ENCODE measurements around the gene C1QL2.
A peak's percentile ranks its signal among the peaks of the same experiment; 100 is the strongest.

Gene C1QL2

DNA sequence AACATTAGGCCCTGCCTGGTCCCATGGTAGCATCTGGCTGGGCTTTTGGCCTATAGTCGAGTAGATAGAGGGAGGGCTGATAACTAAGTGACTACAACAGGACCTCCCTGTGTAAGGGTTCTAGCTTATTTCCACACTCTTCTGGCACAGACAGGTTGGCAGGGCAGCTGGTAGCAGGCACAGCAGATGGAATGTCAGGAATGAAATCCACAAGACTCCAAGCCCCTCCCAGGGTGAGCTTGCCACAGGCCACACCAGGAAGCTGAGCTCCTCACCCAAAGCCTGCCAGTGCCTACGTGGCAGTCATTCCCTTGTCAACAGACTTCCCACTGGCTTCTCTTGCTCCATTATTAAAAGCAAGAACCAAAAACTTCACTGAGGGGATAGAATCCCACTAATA is 20.7 kb upstream of the C1QL2 start:
- DNase-seq, result no peak

DNA sequence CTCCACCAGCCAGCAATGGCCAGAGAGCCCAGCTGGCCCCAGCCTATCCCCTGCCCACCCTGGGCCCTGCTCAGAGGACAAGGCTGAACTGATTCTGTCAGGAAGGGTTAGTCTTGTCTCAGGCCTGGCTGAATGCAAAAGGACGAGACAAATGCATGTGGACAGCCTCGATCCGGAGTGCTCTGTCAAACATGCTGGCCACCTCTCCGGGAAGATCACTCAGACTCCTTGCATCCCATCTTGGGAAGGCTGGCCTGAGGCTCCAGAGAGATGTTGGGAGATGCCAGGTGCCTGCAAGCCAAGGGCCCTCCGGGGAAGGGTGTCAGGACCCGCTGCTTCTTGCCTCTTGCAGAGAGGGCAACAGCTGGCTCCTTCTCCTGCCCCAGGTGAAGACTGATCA is 20.2 kb upstream of the C1QL2 start:
- peak; percentile 78 for DNase-seq

GRCh38 chr2:119177838-119178190 is 19.3 kb upstream of the C1QL2 start:
- no peak for DNase-seq

GRCh38 chr2:119177171-119177837 is 18.8 kb upstream of the C1QL2 start:
- DNase-seq, result no peak

GRCh38 chr2:119175517-119175916 is 17.0 kb upstream of the C1QL2 start:
- DNase-seq, result no peak

DNA sequence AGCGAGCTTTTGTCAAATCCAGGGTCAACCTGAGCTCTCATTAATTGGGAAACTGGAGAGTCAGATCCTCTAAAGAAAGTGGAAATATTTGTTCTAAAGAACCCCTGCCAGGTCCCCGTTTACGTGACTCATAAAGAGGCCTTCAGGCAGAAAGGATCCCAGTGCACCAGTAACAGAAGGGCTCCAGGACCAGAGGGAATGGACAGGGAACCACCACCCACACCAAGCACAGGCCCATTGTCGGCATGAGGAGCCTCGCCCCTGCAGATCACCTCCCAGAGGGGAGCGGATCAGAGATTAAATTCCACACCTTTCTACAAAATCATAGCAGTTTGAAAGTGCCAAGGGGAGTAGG is 16.4 kb upstream of the C1QL2 start:
- DNase-seq, result no peak

DNA sequence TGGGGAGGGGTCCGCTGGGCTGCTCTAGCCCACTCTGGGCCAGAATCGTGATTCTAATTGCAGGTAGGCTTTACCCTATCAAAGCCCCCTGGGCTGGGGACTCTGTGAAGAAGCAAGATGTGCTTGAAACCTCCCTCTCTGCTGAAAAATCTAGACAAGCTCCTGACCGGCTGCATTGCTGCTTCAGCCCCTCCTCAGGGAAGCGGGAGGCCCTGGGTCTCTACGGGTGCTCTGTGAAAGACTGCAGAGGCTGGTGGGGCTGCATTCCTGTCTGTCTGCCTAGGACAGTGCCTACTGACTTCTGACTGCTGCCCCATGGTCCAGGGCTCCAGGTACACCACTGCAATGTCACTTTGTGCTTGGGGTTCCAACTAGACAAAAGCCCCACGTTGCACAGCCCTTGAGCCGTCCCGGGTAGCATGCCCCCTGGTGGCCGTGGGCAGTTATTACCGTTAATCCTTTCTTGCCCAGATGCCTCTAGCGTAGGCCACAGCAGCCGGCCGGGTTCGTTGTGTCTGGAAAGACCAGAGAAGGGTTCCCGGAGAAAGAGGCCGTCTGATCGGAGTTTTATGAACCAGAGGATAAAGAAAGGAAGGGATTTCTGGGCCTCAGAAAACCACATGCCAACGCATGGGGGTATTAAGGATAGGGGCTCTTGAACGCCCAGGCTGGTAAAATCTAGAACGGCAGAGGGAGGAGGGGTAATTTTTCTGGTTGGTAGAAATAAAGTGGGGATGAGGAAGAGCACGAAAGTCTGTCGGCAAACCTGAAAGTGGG is 15.9 kb upstream of the C1QL2 start:
- DNase-seq, result peak; percentile 25

GRCh38 chr2:119173556-119174060 is 15.1 kb upstream of the C1QL2 start:
- DNase-seq, result no peak

DNA sequence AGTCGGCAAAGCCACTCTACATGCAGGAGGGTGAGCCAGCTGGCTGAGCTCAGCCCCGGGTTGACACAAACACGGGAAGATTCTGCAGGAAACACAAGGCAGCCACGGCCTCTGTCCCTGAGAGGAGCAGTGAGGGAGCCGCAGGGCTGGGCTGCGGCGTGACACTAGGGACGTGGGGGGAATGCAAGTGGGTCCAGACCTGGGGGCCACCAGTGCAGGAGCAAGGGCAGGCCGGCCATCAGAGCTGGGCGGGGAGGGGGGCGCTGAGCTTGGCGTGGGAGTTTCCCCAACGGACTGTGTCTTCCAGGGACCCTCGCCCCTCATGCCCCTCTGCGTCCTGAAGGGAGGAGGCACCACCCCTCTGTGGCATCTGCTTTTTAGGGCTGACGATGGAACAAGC is 12.0 kb upstream of the C1QL2 start:
- no peak for DNase-seq

DNA sequence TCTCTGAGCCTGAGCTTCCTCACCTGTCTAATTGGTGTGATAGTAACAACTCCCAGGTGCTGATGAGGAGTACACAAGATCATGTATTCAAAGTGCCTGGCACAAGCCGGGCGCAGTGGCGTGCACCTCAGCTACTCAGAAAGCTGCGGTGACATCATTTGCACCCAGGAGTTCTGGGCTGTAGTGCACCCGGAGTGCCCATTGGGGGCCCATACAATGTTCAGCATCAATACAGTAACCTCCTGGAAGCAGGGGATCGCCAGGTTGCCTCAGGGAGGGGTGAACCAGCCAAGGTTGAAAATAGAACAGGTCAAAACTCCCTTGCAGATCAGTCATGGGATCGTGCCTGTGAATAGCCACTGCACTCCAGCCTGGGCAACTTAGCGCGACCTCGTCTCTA is 11.2 kb upstream of the C1QL2 start:
- DNase-seq, result no peak

DNA sequence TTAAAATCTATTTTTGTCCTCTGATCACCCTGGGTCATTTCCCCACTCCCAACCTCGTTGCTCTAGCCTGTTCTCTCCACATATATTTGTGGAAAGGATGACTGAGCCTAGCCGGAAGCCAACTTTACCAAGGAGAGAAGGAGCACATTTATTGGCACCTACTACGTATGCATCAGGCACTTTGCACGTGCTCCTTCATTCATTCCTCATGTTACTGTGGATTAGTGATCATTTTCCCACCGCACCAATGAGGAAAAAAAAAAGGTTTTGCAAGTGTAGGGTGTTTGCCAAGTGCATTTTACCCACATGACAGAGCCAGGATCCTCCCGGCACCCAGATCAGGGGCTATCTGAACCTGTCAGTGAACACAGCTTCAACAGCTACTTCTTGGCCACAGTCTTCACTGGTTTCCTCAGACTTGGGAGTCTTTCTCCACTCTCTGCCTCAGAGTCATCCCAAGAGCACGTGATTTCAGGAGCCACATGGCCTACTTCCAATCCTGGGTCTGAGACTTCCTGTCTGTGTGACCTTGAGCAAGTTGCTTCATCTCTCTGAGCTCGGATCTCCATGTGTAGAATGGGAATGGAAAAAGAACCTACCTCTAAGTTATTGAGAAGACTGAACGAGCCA is 1.9 kb upstream of the C1QL2 start:
- no peak for DNase-seq

GRCh38 chr2:119157850-119158511 is 570 bp downstream of the C1QL2 start:
- no peak for DNase-seq

GRCh38 chr2:119156891-119157773 is 1.4 kb downstream of the C1QL2 start:
- peak; percentile 22 for DNase-seq

GRCh38 chr2:119156105-119156890 is 2.3 kb downstream of the C1QL2 start:
- DNase-seq, result peak; percentile 12

- DNase-seq, result no peak
These were observed 2.9 kb downstream of the C1QL2 start for GRCh38 chr2:119155633-119156032.

GRCh38 chr2:119154076-119154475 is 4.5 kb downstream of the C1QL2 start:
- no peak for DNase-seq

- no peak for DNase-seq
These were observed 8.9 kb downstream of the C1QL2 start for GRCh38 chr2:119149611-119150010.

GRCh38 chr2:119147776-119148715 is 10.5 kb downstream of the C1QL2 start:
- peak; percentile 6 for DNase-seq

GRCh38 chr2:119144806-119145205 is 13.7 kb downstream of the C1QL2 start:
- DNase-seq, result no peak

DNA sequence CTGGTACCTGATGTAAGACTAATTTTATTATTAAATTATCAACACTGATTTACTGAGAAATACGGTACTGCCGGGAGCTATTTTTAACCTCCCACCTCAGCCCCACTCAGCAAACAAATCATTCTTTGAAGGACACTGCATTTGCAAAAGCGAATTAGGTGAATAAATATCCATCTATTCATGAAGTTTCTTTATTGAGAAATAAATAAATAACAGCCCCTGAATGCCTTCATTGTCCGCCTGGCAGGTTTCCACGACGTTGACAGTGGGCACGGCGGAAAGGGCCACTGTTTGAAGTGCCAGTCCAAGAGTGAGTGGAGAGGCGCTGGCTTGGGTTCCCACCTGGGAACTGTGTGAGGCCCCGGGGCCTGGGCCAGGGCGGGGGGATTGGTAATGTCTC is 15.7 kb downstream of the C1QL2 start:
- DNase-seq, result no peak
